COLO829 (cell line): ENCODE measurements around the gene CNGA2.
"Not testable (repeated sequence)": the region's sequence is repeated elsewhere in the genome, so short reads cannot be mapped to it uniquely, and the experiment has no call there.

Experiments used
- DNase-seq: peaks from one replicate; pipeline ENCODE4 v3.0.0; 2012; ENCODE audit warnings: low spot score

Gene CNGA2

DNA sequence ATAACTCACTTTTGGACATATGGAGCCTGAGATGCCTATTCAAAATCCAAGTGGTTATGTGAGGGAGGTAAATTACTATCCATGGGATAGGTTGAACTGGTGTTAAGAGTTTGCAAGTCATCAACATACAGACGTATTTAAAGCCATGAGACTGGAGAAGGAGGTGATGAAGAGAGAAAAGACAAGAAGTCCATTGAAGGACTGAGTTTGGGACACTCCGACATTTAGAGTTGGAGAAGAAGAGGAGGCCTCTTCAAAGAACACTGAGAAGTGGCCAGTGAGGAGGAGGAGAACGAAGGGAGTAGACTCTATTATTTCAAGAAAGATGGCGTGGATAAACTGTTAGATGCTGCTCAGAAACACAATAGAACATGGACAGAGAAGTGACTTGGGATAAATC is at the start of gene CNGA2:
TSS of gene CNGA2 (plus strand) at position 301 of the 400 bp plus-strand sequence. CDS start 3,738 bp downstream, outside the sequence.
- no peak for DNase-seq

DNA sequence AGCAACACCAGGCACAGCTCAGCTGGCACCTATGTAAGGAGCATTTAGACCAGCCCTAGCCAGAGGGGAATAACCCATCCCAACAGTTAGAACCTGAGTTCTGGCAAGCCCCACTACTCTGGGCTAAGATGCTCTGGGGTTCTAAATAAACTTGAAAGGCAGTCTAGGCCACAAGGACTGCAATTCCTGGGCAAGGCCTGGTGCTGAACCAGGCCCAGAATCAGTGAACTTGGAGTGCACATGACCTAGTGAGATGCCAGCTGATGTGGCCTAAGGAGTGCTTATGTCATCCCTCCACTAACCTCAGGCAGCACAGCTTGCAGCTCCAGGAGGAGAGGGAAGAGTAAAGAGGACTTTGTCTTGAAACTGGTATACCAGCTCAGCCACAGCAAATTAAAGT is 46.9 kb upstream of the CNGA2 start:
- DNase-seq, result no peak

DNA sequence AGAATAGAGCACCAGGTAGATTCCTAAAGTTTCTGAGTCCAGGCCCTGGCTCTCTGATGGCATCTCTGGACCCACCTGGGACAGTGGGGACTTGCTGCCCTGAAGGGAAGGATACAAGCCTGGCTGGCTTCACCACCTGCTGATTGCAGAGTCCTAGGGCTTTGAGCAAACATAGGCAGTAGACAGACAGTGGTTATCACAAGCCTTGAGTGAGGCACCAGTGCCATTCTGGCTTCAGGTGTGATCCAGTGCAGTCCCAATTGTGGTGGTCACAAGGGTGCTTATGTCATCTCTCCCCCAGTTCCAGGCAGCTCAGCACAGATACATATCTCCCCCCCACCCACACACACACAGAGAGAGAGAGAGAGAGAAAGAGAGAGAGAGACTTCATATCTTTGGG is 45.9 kb upstream of the CNGA2 start:
- DNase-seq, result no peak

DNA sequence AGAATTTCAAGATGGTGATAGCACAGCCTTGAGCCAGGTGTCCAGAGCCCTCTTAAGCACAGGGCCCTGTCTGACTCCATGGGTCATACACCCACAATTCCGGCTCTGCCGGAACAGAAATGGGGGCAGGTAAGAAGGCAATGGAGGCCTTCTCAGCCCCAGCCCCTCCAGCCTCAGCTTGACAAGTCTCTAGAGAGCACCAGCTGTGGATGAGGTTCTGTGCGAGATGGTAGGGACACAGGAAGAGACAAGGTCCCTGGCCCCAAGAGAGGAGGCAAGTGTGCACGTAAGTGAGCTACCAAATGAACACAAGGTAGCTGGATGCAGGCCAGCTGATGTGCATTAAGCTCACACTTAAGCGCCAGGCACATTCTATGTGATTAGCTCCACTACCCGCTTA is 41.7 kb upstream of the CNGA2 start:
- no peak for DNase-seq

DNA sequence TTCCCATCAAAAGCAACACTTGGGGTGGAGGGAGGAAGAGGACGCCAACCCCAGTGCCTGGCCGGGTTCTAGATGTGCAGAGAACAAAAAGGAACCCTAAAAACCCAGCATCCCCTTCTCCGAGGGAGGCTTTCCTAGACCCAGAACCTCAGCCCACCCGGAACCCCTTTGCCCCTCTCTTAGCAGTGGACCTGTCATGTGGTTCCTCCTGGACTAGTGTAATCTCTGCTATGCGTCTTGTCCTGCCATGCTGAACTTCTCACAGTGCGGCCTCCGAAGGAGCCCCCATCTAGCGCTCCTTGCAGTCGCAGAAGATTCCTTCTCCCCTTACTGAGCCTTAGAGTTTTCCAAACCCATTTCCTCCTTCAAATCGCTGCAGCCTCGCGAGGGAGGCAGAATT is 40.4 kb upstream of the CNGA2 start:
- no peak for DNase-seq

DNA sequence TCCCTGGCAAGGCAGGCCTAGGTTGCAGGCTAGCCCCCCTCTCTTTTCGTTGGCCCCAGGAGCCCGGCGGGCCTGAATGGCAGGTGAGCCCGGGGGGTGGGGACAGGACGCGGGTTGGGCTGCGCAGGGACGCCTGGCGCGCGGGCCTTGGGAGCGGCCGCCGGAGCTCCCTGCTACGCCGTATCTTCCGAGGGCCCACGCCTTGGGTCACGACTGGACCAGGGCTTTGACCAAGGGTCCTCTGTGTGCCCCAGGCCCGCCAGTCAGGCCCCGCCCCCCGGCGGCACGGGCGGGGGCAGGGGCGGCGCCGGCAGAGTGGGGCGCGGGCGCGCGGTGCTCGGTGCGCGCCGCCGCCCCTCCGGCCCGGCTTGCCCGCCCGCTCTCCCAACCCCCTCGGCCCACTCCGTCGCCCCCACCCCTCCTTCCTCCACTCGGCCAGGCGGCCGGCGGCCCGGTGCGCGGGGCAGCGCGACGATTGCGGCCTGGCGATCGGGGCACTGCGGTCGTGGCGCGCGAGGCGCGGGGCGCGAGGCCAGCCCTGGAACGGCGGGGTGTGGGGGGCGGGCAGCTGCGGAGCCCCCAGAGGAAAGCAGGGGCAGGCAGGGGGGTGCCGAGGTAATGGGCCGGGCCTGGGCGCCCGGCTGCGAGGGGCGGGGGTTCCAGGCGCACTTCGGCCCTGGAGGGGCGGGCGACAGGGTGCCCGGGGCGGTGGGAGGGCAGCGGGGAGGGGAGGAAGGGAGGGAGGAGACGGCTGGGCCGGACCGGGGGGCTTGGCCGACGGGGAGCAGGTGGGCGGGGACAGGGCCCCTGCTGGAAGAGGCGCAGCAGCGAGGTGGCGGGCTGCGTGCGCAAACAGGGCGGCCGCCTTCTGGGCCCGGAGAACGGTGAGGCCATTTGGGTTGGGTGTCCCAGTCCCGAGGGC is 39.6 kb upstream of the CNGA2 start, which contains the start of gene PRRG3:
TSS of gene PRRG3 (plus strand) at position 798 of the 922 bp plus-strand sequence. CDS start 3,357 bp downstream, outside the sequence.
- no peak for DNase-seq

DNA sequence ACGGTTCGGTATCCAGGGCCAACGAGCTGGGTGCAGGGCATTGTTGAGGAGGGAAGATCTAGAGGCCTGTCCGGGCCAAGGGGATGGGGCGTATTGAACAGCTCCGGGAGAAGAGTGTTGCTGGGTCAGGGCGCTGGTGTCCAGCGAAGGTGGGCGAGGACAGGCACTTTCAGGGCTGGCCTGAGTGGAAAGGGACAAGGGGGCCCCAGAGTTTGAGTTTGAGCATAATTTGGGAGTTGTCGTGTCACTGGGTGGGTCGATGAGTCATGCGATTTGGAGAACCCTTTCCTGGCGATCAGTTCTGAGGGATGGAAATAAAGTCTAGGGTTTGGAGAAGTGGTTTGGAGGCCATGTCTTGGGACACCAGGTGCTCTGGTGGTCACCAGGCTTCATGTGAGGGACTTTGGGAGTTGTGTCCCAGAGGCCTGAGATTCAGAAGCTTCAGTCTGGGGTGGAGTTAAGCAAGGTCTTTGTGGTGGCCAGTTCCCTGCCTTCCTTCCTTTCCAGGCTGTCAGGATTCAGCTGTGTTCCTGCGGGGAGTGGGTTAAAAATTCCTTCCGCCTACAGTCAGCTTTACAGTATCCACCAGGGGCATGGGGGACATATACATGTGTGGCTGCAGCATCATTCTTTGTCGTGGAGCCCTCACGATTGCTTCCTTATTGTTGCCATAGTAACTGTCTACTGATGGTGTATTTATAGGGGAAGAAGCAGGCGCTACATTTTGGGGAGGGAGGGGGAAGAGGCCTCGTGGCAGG is 38.8 kb upstream of the CNGA2 start:
- DNase-seq, result no peak

DNA sequence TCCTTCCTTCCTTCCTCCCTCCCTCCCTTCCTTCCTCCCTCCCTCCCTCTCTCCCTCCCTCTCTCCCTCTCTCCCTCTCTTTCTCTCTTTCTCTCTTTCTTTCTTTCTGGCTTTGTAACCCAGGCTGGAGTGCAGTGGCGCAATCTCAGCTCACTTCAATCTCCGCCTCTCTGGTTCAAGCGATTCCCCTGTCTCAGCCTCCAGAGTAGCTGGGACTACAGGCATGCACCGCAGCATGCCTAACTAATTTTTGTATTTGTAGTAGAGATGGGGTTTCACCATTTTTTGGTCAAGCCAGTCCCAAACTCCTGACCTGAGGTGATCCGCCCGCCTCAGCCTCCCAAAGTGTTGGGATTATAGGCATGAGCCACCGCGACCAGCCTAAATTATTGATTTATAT is 37.5 kb upstream of the CNGA2 start:
- not testable (repeated sequence) for DNase-seq

DNA sequence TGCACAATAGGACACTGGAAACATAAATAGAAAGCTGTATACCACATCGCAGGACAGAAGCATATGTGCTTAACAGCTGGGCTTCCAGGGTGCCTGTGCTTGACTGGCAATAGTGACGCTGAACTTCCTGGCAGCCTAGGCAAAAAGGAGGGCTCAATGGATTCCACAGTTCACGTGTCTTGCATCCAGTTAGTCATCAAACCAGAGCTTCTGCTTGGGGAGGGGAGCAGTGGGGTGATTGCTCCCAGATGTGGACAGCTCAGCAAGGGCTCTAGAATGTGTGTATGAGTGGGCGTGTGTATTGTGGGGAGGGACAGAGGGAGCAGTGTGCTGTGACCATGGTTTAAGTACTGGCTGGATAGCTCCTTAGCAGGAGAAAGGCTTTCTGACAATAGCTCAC is 37.0 kb upstream of the CNGA2 start:
- DNase-seq, result peak; percentile 22

DNA sequence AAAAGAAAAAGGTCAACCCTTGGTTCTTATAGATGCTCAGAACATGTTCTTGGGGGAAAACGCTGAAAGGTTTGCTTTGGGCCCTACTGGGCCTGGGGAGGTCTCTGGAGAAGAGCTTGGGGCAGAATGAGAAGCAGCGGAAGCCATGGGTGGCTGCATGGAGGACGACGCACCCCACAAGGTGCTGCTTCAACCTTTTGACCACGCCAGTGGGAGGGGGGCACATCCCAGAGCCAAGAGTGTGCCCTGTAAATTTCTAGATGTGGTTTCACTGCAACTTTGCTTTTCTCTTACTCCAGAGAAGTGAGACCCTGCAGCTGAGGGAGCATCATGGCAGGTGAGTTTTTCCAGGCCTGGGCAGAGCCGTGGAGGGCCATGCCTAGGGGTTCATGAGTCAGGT is 36.1 kb upstream of the CNGA2 start:
- DNase-seq, result no peak

DNA sequence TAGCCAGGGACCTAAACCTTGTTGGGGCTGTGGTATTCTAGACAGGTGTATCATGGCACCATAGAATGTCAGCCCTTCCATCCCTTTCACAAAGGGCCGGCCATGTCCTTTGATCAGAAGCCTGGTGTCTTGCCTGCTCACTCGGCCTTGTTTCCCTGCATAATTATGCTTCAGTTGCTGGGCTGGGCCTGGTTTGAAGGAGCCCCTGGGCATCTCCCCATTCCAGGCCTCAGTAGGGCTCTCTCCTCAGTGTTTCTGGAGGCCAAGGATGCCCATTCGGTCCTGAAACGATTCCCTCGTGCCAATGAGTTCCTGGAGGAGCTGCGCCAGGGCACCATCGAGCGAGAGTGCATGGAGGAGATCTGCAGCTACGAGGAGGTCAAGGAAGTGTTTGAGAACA is 34.8 kb upstream of the CNGA2 start:
- DNase-seq, result no peak

DNA sequence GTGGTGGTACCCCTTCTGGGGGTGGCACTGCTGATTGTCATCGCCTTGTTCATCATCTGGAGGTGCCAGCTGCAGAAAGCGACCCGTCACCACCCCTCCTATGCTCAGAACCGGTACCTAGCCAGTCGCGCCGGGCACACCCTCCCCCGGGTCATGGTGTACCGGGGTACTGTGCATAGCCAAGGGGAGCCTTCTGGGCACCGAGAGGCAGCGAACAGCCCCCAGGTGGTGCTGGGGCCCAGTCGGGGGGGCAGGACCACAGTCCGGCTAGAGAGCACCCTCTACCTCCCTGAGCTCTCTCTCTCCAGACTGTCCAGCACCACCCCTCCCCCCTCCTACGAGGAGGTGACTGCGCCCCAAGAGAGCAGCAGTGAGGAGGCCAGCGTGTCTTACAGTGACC is 34.0 kb upstream of the CNGA2 start:
- DNase-seq, result no peak

DNA sequence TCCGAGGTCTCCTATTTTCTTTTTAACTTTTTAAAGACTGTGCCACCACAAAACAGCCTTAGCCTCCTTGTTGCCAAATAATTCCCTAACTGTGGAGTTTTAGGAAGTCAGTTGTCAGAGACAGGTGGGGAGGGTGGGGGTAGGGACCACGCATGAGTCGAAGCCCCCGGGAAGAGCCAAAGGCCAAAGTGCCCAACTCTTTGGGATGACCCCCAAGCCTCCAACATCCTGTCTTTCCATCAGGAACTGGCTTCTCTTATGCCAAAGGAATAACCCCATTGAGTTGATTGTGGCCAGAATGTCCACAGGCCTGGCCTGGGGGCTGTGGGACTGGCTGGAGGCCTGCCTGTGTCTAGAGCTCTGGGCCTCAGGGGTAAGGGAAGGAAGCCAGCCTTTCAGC is 33.5 kb upstream of the CNGA2 start:
- no peak for DNase-seq

DNA sequence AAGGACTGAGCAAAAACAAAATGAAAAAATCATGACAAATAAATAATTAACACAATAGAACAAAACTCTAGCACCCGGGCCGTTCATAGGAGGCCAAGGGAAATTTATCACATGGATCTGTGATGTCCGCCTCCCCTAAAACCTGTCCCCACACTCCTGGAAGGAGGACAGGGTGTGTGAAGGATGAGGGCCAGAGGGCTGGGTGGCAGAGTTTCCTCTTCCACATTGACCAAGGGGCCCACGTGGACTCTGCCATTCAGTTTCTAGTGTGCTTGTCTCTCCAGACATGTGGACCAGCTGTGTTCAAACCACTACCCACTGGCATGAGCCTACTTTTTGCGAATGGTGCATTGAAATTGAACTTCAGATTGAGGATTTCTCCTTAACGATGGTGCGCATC is 33.0 kb upstream of the CNGA2 start:
- no peak for DNase-seq

DNA sequence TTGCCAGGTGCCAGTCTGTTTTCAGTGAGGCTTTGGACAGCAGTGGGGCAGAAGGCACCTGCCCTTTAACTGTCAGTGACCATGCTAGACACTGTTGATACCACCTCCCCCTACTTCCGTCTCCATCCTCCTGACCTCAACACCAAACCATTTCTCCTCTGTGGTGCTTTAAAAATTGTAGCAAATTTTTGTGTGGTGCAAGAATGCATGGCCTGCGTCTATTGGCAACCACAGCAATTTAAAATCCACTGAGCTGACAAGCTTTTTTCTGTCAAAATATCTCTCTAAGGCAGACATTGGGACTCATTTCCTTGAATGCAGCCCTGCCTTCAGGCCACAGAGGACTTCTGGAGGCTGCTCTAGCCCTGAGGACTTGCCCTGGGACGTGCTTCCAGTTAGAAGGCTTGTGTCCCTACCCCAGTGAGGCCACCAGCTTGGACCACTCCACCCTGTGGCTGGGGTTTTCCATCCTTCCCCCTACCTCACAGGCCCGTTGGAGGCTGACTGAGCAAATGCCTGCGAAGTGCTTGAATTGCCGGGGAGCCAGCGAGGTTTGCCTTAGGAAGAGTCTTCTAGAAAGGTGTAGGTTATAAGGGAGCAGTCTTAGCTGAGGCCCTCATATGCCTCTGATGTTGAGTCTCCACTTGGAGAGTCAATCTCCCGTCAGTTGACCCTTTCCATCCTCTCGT is 32.4 kb upstream of the CNGA2 start:
- DNase-seq, result no peak

DNA sequence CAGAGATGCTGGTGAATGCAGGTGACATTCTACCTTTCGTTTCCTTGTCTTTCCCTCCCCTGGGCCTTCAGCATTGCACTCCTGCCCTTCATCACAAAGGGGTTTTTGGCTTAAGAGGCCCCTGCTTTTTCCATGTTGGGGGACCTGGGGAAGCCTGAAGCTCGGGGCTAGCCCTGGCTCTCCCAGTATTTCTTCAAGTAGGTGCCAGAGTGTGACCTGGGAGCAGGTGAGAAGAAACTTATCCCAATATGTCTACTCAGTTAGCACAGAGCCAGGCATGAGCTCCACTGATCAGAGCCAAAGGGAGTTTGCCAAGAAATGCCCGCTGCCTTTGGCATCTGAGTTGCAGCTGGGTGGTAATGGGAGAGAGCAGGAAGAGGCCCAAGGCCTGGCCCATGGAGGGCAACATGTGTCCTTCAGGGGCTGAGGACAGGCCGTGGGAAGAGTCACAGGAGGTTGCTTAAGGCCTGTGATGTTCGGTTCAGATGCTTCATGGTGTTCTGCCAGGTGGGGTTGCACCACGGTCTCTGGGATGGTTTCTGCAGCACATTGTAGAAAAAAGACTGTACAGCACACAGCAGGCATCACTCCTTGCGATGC is 31.7 kb upstream of the CNGA2 start:
- DNase-seq, result no peak

DNA sequence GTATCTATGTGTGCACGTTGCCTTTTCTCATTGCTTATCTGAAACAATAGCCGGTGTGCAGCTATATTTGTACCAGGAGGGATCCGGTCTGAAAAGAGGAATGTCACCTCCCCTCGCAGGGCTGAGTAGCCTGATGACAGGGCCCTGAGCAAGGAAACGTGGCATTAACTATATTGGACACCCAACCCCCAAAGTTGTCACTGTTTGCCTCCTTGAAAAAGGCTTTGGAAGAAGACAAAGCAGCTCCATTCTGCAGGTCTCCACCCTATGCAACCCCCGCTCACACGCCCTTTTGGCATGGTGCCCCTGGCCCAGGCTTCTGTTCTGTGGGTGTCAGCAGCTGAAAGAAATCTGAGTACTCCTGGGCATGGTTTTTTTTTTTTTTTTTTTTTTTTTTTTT is 31.1 kb upstream of the CNGA2 start:
- DNase-seq, result no peak

DNA sequence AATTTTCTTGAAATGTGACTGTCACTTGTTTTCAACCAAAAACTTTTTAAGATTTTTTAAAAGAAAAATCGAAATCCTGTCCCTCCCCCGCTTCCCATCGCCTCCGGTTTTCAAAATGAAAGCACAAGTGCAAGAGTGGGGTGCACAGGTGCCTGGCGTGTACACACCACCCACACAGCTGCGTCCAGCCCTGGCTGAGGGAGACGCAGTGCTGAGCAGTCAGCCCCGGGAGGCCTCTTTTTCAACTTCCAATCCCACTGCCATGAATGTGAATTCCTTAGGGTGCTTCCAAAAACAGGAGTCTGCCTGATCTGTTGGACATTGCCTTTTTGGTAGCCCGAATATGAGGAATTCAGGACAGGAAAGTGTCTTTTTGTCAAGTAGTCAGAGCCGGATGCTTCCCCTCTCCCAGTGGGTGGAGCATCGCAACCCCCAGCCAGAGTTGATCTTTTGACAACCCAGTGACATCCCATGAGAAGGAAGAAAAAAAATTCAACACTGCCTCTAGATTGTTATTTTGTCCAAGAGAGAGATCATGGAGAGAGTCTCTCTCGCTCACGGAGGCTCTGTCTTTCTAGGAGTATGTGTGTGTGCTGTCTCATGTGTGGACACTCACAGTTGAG is 30.4 kb upstream of the CNGA2 start:
- DNase-seq, result no peak

DNA sequence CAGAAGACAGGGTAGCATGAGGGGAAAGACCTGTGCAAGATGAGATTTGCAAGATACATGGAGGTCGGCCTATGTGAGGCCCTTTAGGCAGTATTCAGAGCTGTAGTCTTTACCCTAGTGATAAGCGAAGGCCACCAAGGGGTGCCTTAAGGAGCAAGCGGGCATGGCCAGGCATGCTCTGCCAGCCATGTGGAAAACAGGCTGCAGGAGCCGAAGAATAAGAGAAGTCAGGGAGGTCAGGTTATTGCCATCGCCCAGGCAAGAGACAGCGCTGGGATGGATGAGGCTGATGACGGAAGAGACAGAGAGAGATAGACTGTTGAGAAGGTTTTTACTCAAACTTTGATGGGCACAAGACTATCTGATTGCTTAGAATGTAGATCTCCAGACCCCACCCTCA is 25.7 kb upstream of the CNGA2 start:
- no peak for DNase-seq

DNA sequence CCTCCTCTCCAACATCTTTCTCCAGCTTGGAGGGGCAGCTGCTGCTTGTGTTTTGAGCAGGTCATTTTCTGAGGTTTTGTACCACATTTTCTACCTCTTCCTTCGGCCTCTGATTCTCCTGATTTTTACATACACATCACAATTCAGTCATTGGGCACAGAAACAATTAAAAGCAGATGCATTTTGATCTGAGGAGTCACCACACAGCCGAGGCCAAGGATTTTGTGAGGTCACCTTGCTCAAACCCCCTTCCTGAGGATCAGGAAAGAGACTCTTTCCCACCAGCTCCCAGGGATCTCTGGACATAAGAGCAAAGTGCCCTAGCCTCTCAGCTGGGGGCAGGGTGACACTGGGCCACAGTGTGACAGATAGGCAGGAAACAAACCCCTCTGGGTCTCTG is 24.1 kb upstream of the CNGA2 start:
- DNase-seq, result no peak

DNA sequence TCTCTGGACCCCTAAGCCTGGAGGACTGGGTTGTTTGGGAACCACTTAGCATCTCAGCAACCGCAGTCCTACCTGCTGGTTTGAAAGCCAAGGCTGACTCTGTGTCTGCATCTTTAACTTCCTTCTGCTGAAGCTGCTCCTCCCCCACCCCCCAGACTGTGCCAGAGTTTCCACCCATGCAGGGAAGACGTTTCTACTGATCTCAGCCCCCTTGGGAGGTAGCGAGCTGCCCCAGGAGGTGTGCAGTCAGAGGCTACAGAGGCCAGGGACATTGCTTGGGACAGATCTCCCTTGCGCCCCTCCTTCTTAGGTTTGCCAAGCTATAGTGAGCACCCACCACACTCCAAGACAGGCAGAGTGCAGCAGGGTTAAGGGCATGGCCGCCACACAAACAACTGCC is 23.4 kb upstream of the CNGA2 start:
- no peak for DNase-seq

DNA sequence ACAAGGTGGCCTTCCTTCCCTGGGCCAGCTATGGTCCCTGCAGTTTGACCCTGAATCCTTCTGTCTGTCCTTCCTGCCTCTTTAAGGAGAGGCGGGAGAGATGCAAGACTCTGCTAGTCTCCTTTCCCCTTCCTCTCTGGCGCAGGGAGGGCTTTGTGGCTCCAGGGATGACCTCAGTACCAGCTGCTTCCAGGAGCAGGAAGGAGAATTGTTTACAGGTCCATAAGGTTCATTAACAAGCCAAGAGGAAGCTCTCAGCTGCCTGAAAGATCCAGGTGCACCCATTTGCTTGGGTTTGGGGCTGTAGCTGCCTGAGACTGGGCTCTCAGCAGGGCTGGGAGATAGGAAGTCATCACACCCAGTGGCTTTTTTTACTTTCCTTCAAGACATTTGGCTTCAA is 22.8 kb upstream of the CNGA2 start:
- no peak for DNase-seq
